HG03460 (cell line): ENCODE measurements around the gene ST3GAL3.

ENCODE experiments used
- ATAC-seq: cut with Tn5 transposase; IDR thresholded peaks from one replicate; pipeline ENCODE4 v1.9.1; 2021; ENCODE audit not compliant: unreplicated experiment

The ST3GAL3 gene

DNA sequence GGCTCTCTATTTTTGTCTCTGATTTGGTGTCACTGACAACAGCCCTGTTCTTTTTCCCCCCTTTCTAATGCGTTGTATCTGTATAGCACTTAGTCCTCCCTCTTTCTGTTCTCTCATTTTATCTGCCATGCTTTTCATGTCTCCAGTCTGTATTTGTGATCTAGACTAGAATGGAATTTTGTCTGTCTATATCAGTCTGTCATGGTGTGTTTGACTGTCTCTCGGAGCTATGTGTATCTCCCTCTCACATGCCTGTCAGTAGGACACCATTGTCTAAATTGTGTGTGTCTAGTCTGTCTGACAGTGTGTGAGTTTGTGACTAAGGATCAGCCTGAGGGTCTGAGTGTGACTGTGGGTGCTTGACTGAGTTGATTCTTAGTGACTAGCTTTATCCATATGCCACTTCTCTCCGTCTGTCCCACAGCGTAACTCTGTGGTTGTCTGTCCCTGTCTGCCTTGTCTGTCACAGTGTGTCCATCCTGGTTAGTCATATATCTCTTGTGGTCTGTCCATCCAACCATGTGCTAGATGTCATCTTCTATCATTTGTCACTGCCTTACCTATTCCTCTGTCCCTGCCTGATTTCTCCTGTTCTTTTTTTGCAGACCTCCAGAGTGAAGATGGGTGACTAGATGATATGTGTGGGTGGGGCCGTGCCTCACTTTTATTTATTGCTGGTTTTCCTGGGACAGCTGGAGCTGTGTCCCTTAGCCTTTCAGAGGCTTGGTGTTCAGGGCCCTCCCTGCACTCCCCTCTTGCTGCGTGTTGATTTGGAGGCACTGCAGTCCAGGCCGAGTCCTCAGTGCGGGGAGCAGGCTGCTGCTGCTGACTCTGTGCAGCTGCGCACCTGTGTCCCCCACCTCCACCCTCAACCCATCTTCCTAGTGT, 270.3 kb downstream of the ST3GAL3 start:
- no peak for ATAC-seq

GRCh38 chr1:43978264-43978550, 270.9 kb downstream of the ST3GAL3 start:
- no peak for ATAC-seq

- no peak for ATAC-seq
Measured at GRCh38 chr1:43978551-43979260, 271.4 kb downstream of the ST3GAL3 start, which contains the start of gene B4GALT2. B4GALT2 (plus strand) TSS chr1:43979210; CDS start chr1:43981161, 1,951 bp downstream.

- no peak for ATAC-seq
Measured at GRCh38 chr1:43979261-43979527, 271.9 kb downstream of the ST3GAL3 start.

DNA sequence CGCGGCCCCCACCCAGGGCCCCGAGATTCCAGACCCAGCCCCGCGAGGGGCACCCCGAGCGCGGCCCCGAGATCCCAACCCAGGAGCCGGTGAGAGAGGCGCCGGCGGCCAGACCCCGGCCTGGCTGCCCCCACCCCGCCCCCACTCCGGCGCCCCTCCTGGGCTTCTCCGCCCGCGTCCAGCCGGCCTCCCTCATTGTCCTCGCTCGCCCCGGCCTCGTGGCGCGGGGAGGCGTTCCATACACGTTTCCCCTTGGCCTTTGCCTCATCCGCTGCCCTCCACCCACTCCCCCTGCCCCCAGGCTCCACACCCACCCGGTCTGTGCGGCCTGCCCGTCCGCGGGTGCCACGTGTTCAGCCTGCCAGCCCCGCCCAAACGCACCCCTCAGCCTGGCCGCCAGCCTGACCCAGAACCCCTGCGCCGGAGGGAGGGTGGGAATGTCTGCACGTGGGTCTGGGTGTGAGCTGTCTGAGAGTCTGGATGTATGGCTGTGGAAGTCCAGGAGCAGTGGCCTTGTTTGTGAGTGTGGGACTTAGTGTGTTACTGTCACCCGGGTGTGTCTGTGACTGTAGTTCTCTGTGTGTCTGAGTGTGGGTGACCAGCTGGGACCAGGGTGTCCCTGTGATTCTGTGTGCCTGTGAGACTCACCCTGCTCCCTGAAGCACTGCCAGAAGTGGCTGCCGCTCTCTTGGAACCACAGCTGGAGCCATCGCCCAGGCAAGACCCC, 272.4 kb downstream of the ST3GAL3 start:
- no peak for ATAC-seq

DNA sequence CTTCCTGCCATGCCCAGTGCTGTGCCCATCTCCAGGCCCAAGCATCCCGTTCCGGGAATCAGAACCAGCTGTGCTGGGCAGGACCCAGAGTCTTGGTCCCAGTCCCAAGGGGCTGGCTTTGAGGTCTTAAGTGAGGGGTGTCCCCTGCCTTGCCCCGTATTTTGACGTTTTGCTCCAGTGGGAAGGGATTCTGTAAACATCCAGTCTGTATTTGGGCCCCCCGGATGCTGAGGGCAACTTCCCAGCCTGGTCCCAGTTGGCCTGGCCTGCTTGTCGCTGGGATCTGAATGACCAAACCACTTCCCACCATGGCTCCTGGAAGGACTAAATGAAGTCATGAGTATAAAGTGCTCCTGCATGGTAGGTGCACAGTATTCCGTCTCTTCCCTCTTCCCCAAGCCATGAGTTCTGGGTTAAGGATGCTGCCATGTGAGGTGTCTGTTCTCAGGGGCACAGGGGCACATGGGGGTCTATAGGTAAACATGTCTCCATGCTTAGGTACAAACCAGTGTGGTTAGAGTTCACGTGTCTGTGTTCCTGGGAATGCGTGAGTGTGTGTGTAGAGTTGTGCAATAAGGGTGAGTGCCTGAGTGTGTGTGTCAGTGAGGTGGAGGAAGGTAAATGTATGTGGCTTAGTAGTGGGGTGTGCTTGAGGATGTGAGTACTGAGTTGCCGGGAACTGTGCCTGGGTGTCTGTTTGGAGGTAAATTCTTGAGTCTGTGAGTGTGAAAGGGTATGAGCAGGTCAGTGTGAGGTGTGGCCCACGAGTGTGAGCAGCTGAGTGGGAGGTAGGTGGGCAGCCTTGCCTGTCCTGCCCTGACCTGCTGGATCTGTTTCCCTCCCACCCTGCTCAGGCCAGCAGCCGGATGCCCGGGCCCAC, 273.2 kb downstream of the ST3GAL3 start:
- ATAC-seq: no peak
